Measurements from ENCODE around the gene EPN1.

DNA sequence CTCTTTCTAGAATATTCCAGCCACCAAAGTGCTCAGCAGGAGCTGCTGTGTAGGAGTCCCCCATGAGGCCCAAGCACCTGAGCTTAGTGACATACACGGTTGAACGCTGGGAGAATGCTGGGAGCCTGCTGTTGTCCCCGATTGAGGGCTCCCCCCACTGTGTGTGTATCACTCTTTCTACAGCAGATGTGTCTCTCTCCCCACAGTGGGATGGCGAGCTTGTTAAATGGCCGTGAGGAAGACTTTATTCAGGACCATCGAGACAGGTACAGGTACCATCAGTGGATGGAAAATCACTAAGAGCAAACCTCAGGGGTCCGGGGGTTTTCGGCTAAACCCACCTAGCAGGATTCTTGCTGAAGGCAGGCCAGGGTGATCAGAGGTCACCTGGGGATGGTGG, 22.7 kb downstream of the EPN1 start:
- TF ChIP-seq, protein P1, sequence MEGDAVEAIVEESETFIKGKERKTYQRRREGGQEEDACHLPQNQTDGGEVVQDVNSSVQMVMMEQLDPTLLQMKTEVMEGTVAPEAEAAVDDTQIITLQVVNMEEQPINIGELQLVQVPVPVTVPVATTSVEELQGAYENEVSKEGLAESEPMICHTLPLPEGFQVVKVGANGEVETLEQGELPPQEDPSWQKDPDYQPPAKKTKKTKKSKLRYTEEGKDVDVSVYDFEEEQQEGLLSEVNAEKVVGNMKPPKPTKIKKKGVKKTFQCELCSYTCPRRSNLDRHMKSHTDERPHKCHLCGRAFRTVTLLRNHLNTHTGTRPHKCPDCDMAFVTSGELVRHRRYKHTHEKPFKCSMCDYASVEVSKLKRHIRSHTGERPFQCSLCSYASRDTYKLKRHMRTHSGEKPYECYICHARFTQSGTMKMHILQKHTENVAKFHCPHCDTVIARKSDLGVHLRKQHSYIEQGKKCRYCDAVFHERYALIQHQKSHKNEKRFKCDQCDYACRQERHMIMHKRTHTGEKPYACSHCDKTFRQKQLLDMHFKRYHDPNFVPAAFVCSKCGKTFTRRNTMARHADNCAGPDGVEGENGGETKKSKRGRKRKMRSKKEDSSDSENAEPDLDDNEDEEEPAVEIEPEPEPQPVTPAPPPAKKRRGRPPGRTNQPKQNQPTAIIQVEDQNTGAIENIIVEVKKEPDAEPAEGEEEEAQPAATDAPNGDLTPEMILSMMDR (IDR thresholded peaks at IDR 0.05), result no peak
- TF ChIP-seq POLR2AphosphoS5 (IDR thresholded peaks at IDR 0.05), result no peak

Data from stomach (tissue), 4 donors.